ENCODE measurements around the gene BIN1. TPM values are rescaled to one million over a fixed set of nuclear protein-coding genes. Genes with fewer than 3 reads are reported as not detected.

BIN1 gene
- total RNA-seq, 1 donor from 2014 or later = 90.9 TPM

DNA sequence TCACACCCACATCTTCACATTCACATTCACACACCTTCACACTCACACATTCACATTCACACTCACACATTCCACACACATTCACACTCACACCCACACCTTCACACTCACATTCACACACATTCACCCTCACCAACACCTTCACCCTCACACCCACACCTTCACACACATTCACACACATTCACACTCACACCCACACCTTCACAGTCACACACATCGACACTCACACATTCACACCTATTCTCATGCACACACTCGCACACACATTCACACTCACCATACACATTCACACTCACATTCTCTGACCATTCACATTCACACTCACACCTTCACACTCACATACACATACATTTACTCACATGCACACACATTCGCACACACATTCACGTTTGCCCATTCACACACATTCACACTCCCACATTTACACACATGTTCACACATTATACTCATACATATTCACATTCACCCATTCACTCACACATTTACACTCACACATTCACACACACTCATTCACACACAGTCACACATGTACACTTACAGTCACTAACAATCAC is 62.7 kb downstream of the BIN1 start:
- Histone ChIP-seq H3K36me3 (ENCODE audit: control insufficient read depth, insufficient read depth, low read length) (no peaks in the 10 kb centered on the region), H3K4me3 (ENCODE audit: low read depth, low read length) (no peak overlapping the region), H3K27me3 (ENCODE audit: control insufficient read depth, insufficient read depth, low read length) (peaks cover 2% of the 10 kb centered on the region)
- DNase-seq (ENCODE audit: low read depth) = no peak
- TF ChIP-seq, protein P1, sequence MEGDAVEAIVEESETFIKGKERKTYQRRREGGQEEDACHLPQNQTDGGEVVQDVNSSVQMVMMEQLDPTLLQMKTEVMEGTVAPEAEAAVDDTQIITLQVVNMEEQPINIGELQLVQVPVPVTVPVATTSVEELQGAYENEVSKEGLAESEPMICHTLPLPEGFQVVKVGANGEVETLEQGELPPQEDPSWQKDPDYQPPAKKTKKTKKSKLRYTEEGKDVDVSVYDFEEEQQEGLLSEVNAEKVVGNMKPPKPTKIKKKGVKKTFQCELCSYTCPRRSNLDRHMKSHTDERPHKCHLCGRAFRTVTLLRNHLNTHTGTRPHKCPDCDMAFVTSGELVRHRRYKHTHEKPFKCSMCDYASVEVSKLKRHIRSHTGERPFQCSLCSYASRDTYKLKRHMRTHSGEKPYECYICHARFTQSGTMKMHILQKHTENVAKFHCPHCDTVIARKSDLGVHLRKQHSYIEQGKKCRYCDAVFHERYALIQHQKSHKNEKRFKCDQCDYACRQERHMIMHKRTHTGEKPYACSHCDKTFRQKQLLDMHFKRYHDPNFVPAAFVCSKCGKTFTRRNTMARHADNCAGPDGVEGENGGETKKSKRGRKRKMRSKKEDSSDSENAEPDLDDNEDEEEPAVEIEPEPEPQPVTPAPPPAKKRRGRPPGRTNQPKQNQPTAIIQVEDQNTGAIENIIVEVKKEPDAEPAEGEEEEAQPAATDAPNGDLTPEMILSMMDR (IDR thresholded peaks at IDR 0.05; ENCODE audit: insufficient read depth, low read length, poor library complexity, severe bottlenecking) = no peak

DNA sequence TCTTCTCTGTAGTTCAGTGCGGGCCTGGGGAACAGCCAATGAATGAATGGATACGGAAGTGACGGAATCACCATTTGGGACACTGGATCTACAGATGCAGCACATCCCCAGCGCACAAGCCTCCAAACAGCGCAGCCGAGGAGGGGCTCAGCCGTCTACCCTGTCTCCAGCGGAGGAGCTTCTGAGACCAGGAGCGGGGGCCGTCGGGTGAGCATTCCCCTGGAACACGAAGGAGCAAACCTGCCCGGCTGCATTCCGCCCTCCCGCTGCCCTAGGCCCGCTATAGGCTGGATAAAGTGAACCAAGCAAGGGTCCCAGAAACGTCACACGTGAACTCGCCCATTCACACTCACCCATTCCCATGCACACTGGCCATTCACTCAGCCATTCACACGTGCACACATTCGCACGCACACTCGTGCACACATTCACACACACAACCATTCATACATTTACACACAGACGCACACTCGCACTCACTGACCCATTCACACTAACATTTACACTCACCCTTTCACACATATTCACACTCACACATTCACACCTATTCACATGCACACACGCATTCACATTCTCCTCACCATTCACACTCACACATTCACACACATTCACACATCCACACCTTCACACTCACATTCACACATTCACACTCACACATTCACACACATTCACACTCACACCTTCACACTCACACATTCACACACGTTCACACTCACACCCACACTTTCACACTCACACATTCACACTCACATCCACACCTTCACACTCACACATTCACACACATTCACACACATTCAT is 63.4 kb downstream of the BIN1 start:
- H3K36me3 ChIP-seq (ENCODE audit: control insufficient read depth, insufficient read depth, low read length) = no peaks in the 10 kb centered on the region
- TF ChIP-seq, protein P1 (IDR thresholded peaks at IDR 0.05; ENCODE audit: insufficient read depth, low read length, poor library complexity, severe bottlenecking) = no peak
- peaks cover 2% of the 10 kb centered on the region for H3K27me3 ChIP-seq (ENCODE audit: control insufficient read depth, insufficient read depth, low read length)
- H3K4me3 ChIP-seq (ENCODE audit: low read depth, low read length) = no peak overlapping the region
- DNase-seq (ENCODE audit: low read depth) = no peak

DNA sequence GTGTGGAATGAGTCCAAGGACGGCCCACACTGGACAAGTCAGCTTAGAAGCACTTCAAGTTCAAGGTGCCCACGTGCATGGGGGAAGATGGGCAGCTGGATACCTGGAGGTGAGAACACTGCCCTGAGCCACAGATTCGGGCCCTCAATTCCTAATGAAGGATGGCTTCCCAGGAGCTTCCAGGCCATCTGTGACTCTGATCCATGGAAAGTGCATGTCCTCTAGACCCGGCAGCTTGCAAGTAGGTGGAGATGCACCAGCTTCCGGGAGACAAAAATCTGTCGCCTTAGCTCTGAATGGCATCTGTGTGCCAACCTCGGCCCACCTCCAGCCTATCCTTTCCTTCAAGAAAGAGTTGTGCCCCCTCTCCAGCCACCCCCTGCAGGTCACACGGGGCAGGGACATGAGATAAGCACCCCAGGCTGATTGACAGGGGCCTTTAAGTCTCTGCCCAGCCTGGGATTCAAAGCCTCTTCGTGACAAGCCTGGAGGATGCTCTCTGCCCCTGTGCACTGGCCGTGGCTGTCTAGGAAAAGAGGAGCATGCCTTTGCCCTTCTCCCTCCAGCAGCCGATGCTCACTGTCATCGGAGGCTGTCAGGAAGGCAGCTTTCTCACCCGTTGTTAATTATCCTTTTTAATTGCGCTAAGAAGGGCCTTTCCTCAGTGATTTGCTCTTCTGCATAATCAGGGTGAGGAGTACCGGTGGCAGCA is 65.5 kb downstream of the BIN1 start:
- Histone ChIP-seq H3K27me3 (ENCODE audit: control insufficient read depth, insufficient read depth, low read length) (peaks cover 2% of the 10 kb centered on the region), H3K4me3 (ENCODE audit: low read depth, low read length) (no peak overlapping the region), H3K36me3 (ENCODE audit: control insufficient read depth, insufficient read depth, low read length) (no peaks in the 10 kb centered on the region)
- DNase-seq (ENCODE audit: low read depth) = no peak
- TF ChIP-seq, protein P1 (IDR thresholded peaks at IDR 0.05; ENCODE audit: insufficient read depth, low read length, poor library complexity, severe bottlenecking) = no peak

DNA sequence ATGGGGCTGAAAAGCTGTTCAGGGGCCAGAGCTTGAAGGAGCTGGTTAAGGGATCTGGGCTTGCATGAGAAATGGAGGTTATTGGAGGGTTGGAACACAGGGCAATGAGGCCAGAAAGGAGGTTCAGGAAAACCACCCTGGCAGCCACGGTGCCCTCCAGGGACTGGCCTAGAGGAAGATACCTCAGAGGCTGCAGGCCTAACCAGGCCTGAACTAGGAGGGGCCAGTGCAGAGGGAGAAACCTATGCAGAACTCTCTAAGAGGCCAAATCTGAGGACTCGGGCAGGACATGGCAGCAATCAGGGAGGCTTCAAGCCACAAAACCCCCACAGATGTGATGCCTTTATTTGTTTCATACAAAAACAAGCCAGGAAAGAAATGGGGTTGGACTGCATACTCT is 66.8 kb downstream of the BIN1 start:
- TF ChIP-seq, protein P1 (IDR thresholded peaks at IDR 0.05; ENCODE audit: insufficient read depth, low read length, poor library complexity, severe bottlenecking) = no peak
- H3K36me3 ChIP-seq (ENCODE audit: control insufficient read depth, insufficient read depth, low read length) = no peaks in the 10 kb centered on the region
- no peak for DNase-seq (ENCODE audit: low read depth)
- no peak overlapping the region for H3K4me3 ChIP-seq (ENCODE audit: low read depth, low read length)
- H3K27me3 ChIP-seq (ENCODE audit: control insufficient read depth, insufficient read depth, low read length) = no peaks in the 10 kb centered on the region

DNA sequence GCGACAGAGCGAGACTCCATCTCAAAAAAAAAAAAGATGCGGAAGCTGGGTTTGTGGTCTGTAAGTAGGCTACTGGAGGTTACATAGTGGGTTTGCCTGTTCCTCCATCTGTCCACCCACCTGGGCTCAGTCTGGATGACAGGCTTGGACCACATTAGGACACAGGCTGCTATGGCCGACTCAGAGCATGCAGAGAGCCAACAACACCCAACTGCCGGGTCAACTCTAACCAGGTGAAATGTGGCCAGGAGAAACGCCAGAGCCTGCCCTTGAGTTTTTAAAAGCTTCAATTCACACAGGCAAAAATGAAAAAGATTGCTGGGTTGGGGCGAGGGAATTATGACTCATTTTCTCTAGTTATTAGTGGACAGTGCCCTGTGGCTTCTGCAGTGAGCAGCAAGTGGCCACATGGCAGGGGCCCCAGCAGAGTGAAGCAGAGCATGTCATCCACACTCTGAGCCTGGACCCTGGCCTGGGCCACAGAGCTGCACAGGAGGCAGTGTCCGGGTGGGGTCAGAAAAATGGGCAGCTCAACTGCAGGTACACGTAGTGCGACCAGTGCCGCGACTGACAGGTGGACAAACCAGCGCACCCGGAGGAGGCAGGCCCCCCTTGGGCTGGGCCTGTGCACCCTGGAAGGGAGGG is 67.4 kb downstream of the BIN1 start:
- no peak overlapping the region for H3K4me3 ChIP-seq (ENCODE audit: low read depth, low read length)
- DNase-seq (ENCODE audit: low read depth) = no peak
- TF ChIP-seq, protein P1 (IDR thresholded peaks at IDR 0.05; ENCODE audit: insufficient read depth, low read length, poor library complexity, severe bottlenecking) = no peak
- H3K27me3 ChIP-seq (ENCODE audit: control insufficient read depth, insufficient read depth, low read length) = no peaks in the 10 kb centered on the region
- H3K36me3 ChIP-seq (ENCODE audit: control insufficient read depth, insufficient read depth, low read length) = no peaks in the 10 kb centered on the region

Data from kidney epithelial cell (primary cell).